ENCODE measurements around the gene AQP9.

Gene AQP9

DNA sequence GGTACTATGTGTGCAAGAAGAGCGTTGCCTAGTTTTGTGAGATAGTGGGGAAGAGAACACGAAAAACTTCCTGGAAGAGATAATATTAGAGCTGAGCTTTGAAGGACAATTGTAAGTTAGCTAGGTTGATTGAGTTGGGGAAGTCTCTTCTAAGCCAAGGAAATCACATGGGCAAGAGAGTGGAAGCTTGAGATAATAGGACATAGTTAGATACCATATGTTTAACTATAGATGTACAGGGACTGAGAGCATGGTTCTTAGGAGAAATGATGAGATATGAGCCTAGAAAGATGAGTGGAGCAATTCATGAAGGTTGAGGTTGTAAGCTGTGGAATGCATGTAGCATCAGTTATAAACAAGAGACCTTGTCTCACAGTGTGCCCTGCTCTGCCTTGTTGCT is 30.1 kb upstream of the AQP9 start:
- no peak for TF ChIP-seq TEAD4 (IDR thresholded peaks at IDR 0.05)
- TF ChIP-seq, protein P1, sequence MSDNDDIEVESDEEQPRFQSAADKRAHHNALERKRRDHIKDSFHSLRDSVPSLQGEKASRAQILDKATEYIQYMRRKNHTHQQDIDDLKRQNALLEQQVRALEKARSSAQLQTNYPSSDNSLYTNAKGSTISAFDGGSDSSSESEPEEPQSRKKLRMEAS (IDR thresholded peaks at IDR 0.05), result no peak
- no peak for TF ChIP-seq RAD21 (IDR thresholded peaks at IDR 0.05; ENCODE audit: low read depth)
- no peak for TF ChIP-seq YY1 (IDR thresholded peaks at IDR 0.05; ENCODE audit: low read depth)
- TF ChIP-seq, protein P2, sequence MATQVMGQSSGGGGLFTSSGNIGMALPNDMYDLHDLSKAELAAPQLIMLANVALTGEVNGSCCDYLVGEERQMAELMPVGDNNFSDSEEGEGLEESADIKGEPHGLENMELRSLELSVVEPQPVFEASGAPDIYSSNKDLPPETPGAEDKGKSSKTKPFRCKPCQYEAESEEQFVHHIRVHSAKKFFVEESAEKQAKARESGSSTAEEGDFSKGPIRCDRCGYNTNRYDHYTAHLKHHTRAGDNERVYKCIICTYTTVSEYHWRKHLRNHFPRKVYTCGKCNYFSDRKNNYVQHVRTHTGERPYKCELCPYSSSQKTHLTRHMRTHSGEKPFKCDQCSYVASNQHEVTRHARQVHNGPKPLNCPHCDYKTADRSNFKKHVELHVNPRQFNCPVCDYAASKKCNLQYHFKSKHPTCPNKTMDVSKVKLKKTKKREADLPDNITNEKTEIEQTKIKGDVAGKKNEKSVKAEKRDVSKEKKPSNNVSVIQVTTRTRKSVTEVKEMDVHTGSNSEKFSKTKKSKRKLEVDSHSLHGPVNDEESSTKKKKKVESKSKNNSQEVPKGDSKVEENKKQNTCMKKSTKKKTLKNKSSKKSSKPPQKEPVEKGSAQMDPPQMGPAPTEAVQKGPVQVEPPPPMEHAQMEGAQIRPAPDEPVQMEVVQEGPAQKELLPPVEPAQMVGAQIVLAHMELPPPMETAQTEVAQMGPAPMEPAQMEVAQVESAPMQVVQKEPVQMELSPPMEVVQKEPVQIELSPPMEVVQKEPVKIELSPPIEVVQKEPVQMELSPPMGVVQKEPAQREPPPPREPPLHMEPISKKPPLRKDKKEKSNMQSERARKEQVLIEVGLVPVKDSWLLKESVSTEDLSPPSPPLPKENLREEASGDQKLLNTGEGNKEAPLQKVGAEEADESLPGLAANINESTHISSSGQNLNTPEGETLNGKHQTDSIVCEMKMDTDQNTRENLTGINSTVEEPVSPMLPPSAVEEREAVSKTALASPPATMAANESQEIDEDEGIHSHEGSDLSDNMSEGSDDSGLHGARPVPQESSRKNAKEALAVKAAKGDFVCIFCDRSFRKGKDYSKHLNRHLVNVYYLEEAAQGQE (IDR thresholded peaks at IDR 0.05; ENCODE audit: low read depth), result no peak

DNA sequence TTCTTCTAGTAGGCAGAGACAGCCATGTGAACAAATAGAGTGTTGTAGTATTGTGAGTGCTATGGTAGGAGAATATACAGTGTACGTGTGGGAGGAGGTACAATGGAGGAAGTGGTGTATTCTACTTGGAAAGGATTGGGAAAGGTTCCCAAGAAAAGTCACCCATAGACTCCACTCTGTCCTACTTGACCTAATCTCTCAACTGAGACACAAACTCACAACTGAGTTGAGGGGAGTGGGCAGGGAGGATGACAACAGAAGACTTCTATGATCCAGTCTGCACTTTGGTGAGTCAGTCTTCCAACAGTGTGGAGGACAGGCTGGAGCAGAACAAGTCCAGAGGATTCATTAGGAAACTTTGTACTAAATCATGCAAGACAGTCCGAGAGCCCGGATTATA is 28.8 kb upstream of the AQP9 start:
- TF ChIP-seq CREB1 (IDR thresholded peaks at IDR 0.05; ENCODE audit: low read depth) (no peak), CEBPB (IDR thresholded peaks at IDR 0.05) (no peak), USF1 (IDR thresholded peaks at IDR 0.05) (no peak), FOXM1 (IDR thresholded peaks at IDR 0.05; ENCODE audit: borderline replicate concordance, low read depth) (no peak), ZBTB7A (IDR thresholded peaks at IDR 0.05; ENCODE audit: low read depth) (no peak), NFIC (IDR thresholded peaks at IDR 0.05) (no peak), TCF12 (IDR thresholded peaks at IDR 0.05; ENCODE audit: low read depth) (no peak), YY1 (IDR thresholded peaks at IDR 0.05; ENCODE audit: low read depth) (no peak), EP300 (IDR thresholded peaks at IDR 0.05; ENCODE audit: borderline replicate concordance) (no peak), RAD21 (IDR thresholded peaks at IDR 0.05; ENCODE audit: low read depth) (no peak), TEAD4 (IDR thresholded peaks at IDR 0.05) (no peak), EGR1 (IDR thresholded peaks at IDR 0.05) (no peak), TAF1 (IDR thresholded peaks at IDR 0.05; ENCODE audit: low read depth) (no peak)
- TF ChIP-seq, protein P2 (IDR thresholded peaks at IDR 0.05; ENCODE audit: low read depth), result no peak
- TF ChIP-seq, protein P1 (IDR thresholded peaks at IDR 0.05), result no peak

DNA sequence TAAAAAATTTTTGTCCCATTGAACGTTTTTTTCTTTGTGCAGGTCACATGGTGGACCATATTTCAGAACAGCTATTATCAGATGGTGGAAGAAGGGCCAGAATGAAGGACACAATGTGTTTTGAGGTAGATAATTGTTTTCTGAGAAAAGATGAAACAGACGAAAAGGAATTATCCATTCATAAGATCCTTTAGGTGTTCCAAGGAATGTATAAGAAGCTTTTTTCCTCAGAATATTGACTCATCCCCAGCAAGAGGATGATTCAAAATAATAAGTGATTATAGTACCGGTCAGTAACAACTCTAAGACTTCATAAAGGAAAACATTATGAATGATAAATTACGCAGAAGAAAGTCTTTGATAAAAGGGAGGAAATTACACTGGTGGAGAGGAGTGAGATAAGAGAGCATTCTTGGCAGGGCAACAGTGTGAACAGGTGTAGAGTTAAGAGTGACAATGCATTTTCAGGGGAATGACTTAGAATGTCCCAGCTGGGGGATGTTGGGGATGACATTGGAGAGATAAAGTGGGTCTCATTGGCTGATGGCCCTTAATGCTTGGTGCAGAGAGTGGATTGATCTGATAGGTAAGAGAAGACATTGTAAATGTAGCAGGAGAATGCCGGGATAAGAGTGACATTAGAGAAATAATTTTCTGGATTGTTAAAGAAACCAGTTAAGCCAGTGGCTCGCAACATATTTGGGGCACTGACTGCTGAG is 27.0 kb upstream of the AQP9 start:
- TF ChIP-seq, protein P1 (IDR thresholded peaks at IDR 0.05), result no peak
- TF ChIP-seq TEAD4 (IDR thresholded peaks at IDR 0.05) (no peak), ZBTB7A (IDR thresholded peaks at IDR 0.05; ENCODE audit: low read depth) (no peak), NFIC (IDR thresholded peaks at IDR 0.05) (no peak), USF1 (IDR thresholded peaks at IDR 0.05) (no peak), RAD21 (IDR thresholded peaks at IDR 0.05; ENCODE audit: low read depth) (no peak)

- TF ChIP-seq USF1 (IDR thresholded peaks at IDR 0.05) (no peak), TEAD4 (IDR thresholded peaks at IDR 0.05) (no peak), TCF12 (IDR thresholded peaks at IDR 0.05; ENCODE audit: low read depth) (no peak), TAF1 (IDR thresholded peaks at IDR 0.05; ENCODE audit: low read depth) (no peak), EP300 (IDR thresholded peaks at IDR 0.05; ENCODE audit: borderline replicate concordance) (no peak), RAD21 (IDR thresholded peaks at IDR 0.05; ENCODE audit: low read depth) (no peak), CEBPB (IDR thresholded peaks at IDR 0.05) (no peak), YY1 (IDR thresholded peaks at IDR 0.05; ENCODE audit: low read depth) (no peak), EGR1 (IDR thresholded peaks at IDR 0.05) (no peak), FOXM1 (IDR thresholded peaks at IDR 0.05; ENCODE audit: borderline replicate concordance, low read depth) (no peak), CREB1 (IDR thresholded peaks at IDR 0.05; ENCODE audit: low read depth) (no peak), NFIC (IDR thresholded peaks at IDR 0.05) (no peak), ZBTB7A (IDR thresholded peaks at IDR 0.05; ENCODE audit: low read depth) (no peak)
- TF ChIP-seq, protein P1 (IDR thresholded peaks at IDR 0.05), result no peak
- TF ChIP-seq, protein P2 (IDR thresholded peaks at IDR 0.05; ENCODE audit: low read depth), result no peak
These were observed 26.5 kb upstream of the AQP9 start for GRCh38 chr15:58111718-58112104.

All from Ishikawa (cell line).